ENCODE results near the gene TTLL6.

The TTLL6 gene

GRCh38 chr17:48735062-48735351 is 82.0 kb downstream of the TTLL6 start:
- no peak for DNase-seq

- no peak for DNase-seq
These were observed 82.5 kb downstream of the TTLL6 start for GRCh38 chr17:48734333-48735061.

- no peak for DNase-seq
These were observed 83.2 kb downstream of the TTLL6 start for GRCh38 chr17:48733632-48734328.

GRCh38 chr17:48732688-48733629 is 84.1 kb downstream of the TTLL6 start:
- DNase-seq: no peak

GRCh38 chr17:48731355-48731754 is 85.7 kb downstream of the TTLL6 start:
- no peak for DNase-seq

GRCh38 chr17:48730240-48730550 is 86.8 kb downstream of the TTLL6 start:
- DNase-seq: no peak

GRCh38 chr17:48729335-48730239 is 87.4 kb downstream of the TTLL6 start:
- DNase-seq: no peak

GRCh38 chr17:48728232-48729231 is 88.5 kb downstream of the TTLL6 start, which contains the start of gene HOXB13:
Gene HOXB13, minus strand, starts transcription at chr17:48728750. Its CDS starts 157 bp downstream, at chr17:48728593.
- DNase-seq: peak; percentile 43

GRCh38 chr17:48727415-48728175 is 89.4 kb downstream of the TTLL6 start:
- DNase-seq: no peak

GRCh38 chr17:48726916-48727286 is 90.1 kb downstream of the TTLL6 start:
- no peak for DNase-seq

- DNase-seq: no peak
These were observed 90.7 kb downstream of the TTLL6 start for GRCh38 chr17:48726114-48726915.

- no peak for DNase-seq
These were observed 91.6 kb downstream of the TTLL6 start for GRCh38 chr17:48725288-48726064.

GRCh38 chr17:48725004-48725287 is 92.1 kb downstream of the TTLL6 start:
- no peak for DNase-seq

GRCh38 chr17:48724251-48725003 is 92.6 kb downstream of the TTLL6 start:
- peak; percentile 83 for DNase-seq

- peak; percentile 27 for DNase-seq
These were observed 93.4 kb downstream of the TTLL6 start for GRCh38 chr17:48723423-48724250.

- DNase-seq: no peak
These were observed 94.1 kb downstream of the TTLL6 start, which contains the start of gene PRAC2 for GRCh38 chr17:48722915-48723422. Gene PRAC2, plus strand, starts transcription at chr17:48723185. Its CDS starts 1,226 bp downstream, at chr17:48724411.
